ENCODE results near the gene ETNPPL.

DNA sequence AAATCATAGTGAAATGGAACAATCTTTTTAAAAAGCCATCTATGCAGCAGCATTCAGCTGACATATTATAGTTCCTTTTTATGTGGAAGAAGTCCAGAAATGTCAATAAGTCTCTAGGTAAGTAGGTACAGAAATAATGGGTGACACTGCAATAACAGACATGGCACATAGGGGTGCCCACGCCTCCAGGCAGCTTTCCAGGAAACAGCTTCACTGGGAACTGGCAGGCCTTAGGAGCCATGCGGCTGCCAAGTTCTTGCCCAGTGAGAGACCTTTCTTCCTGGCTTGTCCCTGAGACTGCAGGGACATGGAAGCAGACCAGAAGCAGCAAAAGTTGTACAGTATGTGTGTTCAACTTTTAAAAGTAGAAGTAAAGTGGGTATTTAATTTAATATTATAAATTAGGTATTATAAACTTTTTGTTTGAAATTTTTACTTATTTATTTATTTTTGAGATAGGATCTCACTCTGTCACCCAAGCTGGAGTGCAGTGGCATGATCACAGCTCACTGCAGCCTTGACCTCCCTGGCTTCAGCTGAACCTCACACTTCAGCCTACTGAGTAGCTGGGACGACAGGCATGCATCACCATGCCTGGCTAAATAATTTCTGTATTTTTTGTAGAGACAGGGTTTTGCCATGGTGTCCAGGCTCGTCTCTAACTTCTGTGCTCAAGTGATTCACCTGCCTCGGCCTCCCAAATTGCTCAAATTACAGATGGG lies 12.1 kb upstream of the ETNPPL start:
- no peak for TF ChIP-seq POLR2A (IDR thresholded peaks at IDR 0.05)
- TF ChIP-seq, protein P1, sequence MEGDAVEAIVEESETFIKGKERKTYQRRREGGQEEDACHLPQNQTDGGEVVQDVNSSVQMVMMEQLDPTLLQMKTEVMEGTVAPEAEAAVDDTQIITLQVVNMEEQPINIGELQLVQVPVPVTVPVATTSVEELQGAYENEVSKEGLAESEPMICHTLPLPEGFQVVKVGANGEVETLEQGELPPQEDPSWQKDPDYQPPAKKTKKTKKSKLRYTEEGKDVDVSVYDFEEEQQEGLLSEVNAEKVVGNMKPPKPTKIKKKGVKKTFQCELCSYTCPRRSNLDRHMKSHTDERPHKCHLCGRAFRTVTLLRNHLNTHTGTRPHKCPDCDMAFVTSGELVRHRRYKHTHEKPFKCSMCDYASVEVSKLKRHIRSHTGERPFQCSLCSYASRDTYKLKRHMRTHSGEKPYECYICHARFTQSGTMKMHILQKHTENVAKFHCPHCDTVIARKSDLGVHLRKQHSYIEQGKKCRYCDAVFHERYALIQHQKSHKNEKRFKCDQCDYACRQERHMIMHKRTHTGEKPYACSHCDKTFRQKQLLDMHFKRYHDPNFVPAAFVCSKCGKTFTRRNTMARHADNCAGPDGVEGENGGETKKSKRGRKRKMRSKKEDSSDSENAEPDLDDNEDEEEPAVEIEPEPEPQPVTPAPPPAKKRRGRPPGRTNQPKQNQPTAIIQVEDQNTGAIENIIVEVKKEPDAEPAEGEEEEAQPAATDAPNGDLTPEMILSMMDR (IDR thresholded peaks at IDR 0.05), result no peak

Measured in Peyer's patch (tissue), 4 donors.